ENCODE data around the gene RAD51B.

RAD51B gene

DNA sequence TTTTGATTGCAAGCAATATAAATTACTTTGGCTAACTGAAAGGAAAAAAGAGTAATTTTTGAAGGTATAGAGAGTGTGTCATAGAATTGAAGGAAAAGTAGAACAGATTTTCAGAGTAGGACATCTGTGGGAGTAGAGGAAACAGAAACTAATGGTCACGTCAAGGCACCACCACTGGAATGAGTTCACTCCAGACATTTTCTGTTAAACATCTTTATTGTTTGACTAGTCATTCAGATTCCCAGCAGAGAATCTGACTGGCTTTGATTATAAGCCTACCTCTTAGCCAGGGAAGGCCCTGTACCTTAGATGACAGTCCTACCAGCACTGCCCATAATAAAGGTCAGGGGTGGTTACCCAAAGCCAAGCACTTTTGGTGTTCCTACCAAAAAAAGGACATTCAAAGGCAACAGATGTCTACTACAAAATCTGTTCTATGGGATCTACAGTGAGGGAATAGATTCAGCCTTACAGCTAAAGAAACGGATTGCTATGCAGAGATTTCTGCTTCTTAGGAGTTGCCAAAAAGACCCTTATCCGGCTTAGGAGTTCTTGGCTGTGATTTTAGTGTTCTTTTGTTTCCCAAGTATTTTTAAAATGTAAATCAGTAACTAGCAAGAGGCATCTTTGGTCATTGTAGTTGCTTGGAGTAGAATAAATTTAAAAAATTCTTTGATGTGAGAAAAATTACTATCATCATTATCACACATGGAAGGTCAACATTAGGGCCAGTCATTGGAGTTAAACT lies 410.8 kb downstream of the RAD51B start:
- no peak overlapping the region for H2AFZ ChIP-seq (ENCODE audit: low read length)

GRCh38 chr14:68230950-68231717 lies 411.6 kb downstream of the RAD51B start:
- Histone ChIP-seq H3K4me3 (ENCODE audit: low read length) (no peak overlapping the region), H3K9me3 (replicated peaks; ENCODE audit: insufficient read depth, low read length) (no peaks in the 10 kb centered on the region), H3K36me3 (replicated peaks; ENCODE audit: insufficient read depth, low read length) (no peaks in the 10 kb centered on the region), H4K20me1 (ENCODE audit: insufficient read depth, low read length) (no peaks in the 10 kb centered on the region), H3K9me2 (replicated peaks; ENCODE audit: insufficient read depth, low read length) (no peaks in the 10 kb centered on the region), H3K9ac (ENCODE audit: low read length) (no peak overlapping the region), H2AFZ (ENCODE audit: low read length) (no peak overlapping the region), H3K79me2 (ENCODE audit: low read length) (no peaks in the 10 kb centered on the region), H3F3A (ENCODE audit: insufficient read depth, low read length) (no peaks in the 10 kb centered on the region), H3K27me3 (replicated peaks; ENCODE audit: insufficient read depth, low read length) (no peaks in the 10 kb centered on the region), H3K4me1 (ENCODE audit: low read length) (peaks cover 7% of the 10 kb centered on the region; the same call in 1 of the 2 replicates), H3K27ac (ENCODE audit: low read length) (no peak overlapping the region), H3K4me2 (ENCODE audit: low read depth, low read length) (no peak overlapping the region)
- TF ChIP-seq EZH2phosphoT487 (IDR thresholded peaks at IDR 0.05; ENCODE audit: low read length) (no peak), CTCF (IDR thresholded peaks at IDR 0.05; ENCODE audit: low read length) (no peak), EZH2 (optimal IDR thresholded peaks at IDR 0.05; ENCODE audit: low read depth, low read length) (no peak)
- DNase-seq = no peak

More for the DNA sequence above, 410.8 kb downstream of the RAD51B start:
- H3K9ac ChIP-seq (ENCODE audit: low read length) = no peak overlapping the region
- no peaks in the 10 kb centered on the region for H3K79me2 ChIP-seq (ENCODE audit: low read length)
- TF ChIP-seq EZH2phosphoT487 (IDR thresholded peaks at IDR 0.05; ENCODE audit: low read length) (no peak), CTCF (IDR thresholded peaks at IDR 0.05; ENCODE audit: low read length) (no peak), EZH2 (optimal IDR thresholded peaks at IDR 0.05; ENCODE audit: low read depth, low read length) (no peak)
- no peaks in the 10 kb centered on the region for H3F3A ChIP-seq (ENCODE audit: insufficient read depth, low read length)
- DNase-seq = no peak
- H3K4me2 ChIP-seq (ENCODE audit: low read depth, low read length) = no peak overlapping the region
- no peaks in the 10 kb centered on the region for H4K20me1 ChIP-seq (ENCODE audit: insufficient read depth, low read length)
- H3K27ac ChIP-seq (ENCODE audit: low read length) = no peak overlapping the region
- H3K4me3 ChIP-seq (ENCODE audit: low read length) = no peak overlapping the region
- H3K9me2 ChIP-seq (replicated peaks; ENCODE audit: insufficient read depth, low read length) = no peaks in the 10 kb centered on the region
- H3K36me3 ChIP-seq (replicated peaks; ENCODE audit: insufficient read depth, low read length) = no peaks in the 10 kb centered on the region
- H3K9me3 ChIP-seq (replicated peaks; ENCODE audit: insufficient read depth, low read length) = no peaks in the 10 kb centered on the region
- H3K27me3 ChIP-seq (replicated peaks; ENCODE audit: insufficient read depth, low read length) = no peaks in the 10 kb centered on the region
- peaks cover 7% of the 10 kb centered on the region; the same call in 1 of the 2 replicates for H3K4me1 ChIP-seq (ENCODE audit: low read length)

DNA sequence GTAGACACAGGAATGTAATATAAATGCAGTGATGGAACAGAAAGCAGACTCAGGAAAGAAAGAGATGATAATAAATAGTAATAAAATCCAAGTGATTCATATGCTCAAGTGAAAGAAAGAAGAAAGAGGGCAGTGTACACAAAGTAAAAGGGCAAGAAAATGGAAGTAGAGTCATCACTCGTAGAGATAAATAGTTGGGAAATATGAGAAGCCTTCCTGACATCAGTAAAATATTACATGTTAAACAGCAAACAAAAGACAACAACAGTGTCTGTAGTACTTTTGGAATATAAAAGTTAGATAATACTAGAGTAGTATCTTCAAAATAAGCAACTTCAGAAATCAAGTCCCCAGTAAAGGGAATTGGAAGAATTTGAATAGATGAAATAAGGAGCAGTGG lies 412.3 kb downstream of the RAD51B start:
- H3K36me3 ChIP-seq (replicated peaks; ENCODE audit: insufficient read depth, low read length) = no peaks in the 10 kb centered on the region
- no peaks in the 10 kb centered on the region for H3K9me2 ChIP-seq (replicated peaks; ENCODE audit: insufficient read depth, low read length)
- H2AFZ ChIP-seq (ENCODE audit: low read length) = no peak overlapping the region
- no peak overlapping the region for H3K4me2 ChIP-seq (ENCODE audit: low read depth, low read length)
- no peak overlapping the region for H3K9ac ChIP-seq (ENCODE audit: low read length)
- H3K27ac ChIP-seq (ENCODE audit: low read length) = no peak overlapping the region
- TF ChIP-seq EZH2phosphoT487 (IDR thresholded peaks at IDR 0.05; ENCODE audit: low read length) (no peak), EZH2 (optimal IDR thresholded peaks at IDR 0.05; ENCODE audit: low read depth, low read length) (no peak), CTCF (IDR thresholded peaks at IDR 0.05; ENCODE audit: low read length) (no peak)
- no peaks in the 10 kb centered on the region for H3K27me3 ChIP-seq (replicated peaks; ENCODE audit: insufficient read depth, low read length)
- no peaks in the 10 kb centered on the region for H4K20me1 ChIP-seq (ENCODE audit: insufficient read depth, low read length)
- H3K4me1 ChIP-seq (ENCODE audit: low read length) = peaks cover 7% of the 10 kb centered on the region; the same call in 1 of the 2 replicates
- no peaks in the 10 kb centered on the region for H3K9me3 ChIP-seq (replicated peaks; ENCODE audit: insufficient read depth, low read length)
- DNase-seq = no peak
- no peak overlapping the region for H3K4me3 ChIP-seq (ENCODE audit: low read length)
- no peaks in the 10 kb centered on the region for H3K79me2 ChIP-seq (ENCODE audit: low read length)
- no peaks in the 10 kb centered on the region for H3F3A ChIP-seq (ENCODE audit: insufficient read depth, low read length)
